Activated CD4-positive, alpha-beta T cell treated with anti-CD3 and anti-CD28 coated beads, Interleukin-2, amount 50 U/mL, for 4 hours (primary cell): Measurements from ENCODE around the gene PRCD.
"Not testable (repeated sequence)": the region's sequence is repeated elsewhere in the genome, so short reads cannot be mapped to it uniquely, and the experiment has no call there.

Experiments used
- DNase-seq, 2 experiments: peaks; one replicate each; pipeline ENCODE4 v3.0.0-alpha.2; 2020

Gene PRCD

DNA sequence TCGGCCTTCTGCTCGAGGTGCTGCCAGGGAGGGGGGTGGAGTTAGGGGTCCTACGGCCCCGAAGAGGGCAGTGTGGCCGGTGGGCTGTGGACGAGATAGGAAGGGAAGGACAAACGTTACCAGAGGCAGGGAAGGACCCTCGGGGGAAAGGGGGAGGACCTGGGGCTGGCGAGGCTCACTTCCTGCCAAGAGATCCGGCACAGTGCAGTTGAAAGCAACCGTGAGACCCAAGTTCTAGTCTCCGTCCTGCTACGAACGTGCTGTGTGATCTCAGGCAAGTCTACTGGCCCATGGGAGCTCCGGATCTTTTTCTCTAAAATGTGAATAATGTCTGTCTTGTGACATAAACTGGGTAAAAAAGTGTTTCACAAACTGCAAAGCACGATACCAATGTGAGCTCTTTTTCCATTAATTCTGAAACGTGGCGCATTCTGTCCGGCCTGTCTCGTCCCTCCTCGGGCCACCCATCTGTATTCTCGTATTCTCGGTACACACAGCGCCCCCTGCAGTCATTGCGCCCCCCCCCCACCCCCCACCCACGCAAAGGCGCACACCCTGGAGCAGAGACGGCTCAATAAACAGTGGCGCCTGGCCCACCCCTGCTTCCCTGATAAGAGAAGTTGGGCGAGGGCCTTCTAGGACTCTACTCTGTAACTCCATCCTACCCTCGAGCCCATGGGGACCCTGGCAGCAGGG, 11.2 kb upstream of the PRCD start:
- DNase-seq = no peak

DNA sequence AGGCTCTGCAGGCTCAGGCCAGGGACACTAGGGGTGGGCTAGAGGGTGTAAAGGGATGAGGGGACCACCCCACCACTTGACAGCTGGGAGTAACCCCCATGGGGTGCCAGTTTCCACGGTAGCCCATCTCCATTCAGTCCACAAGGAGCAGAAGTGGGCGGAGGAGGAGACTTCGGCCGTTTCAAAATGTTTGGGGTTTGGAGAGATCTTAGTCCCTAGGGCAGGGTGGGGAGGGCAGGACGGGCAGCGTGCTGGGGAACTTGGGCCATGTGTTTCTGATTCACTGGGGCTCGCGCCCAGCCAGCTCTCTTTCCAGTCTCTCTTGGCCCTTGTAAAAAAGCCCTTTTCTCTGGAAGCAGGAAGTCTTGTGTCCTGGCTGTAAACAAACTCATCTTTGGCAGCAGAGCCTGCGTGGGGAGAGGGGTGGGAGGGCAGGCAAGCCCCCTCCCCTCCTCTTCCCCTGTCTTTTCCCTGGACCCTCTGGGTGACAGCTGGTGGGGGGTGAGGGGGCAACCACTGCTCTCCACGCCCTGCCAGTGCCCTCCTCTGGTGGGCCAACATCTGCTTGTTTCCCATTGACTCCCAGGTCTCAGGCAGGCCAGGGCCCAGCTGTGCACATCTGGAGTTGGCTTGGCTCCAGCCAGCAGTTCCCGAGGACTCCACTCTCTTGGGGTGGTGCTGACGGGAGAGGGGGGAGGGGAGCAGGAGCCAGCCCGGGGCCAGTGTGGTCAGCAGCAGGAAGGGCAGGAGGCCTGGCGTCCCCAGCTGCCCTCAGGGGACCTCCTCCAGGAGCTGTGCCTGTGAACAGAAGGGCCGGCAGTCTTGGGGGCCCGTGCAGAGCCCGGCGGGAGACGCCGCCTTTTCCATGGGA, 10.4 kb upstream of the PRCD start:
- no peak for DNase-seq

DNA sequence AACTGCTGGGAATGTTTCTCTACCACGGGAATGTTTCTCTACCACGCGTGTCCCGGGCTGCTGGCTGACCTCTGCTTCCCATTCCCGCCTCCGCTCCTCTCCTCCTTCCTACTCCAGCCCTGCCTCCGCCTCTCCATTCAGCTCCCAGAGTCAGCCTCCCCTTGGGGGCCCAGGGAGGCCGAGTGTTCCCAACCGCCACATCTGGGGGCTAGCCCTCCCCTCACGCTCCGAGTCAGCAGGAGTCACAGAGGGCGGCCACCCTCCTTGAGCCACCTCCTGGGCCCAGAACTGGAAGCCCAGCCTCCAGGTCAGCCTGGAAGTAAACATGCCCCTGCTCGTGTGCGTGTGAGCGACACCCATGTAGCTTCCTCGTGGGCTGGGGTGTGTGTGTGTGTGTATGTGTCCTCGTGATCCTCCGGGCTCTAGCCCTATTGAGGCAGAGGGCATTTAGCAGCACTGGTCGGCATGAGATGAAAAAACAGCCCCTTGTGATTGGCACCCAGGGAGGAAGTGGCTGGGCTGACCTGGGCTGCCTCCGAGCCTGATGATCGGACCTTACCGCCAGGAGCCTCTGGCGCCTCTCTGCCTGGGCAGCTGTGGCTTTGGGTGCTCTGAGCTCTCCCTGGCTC, 9.6 kb upstream of the PRCD start:
- no peak for DNase-seq

DNA sequence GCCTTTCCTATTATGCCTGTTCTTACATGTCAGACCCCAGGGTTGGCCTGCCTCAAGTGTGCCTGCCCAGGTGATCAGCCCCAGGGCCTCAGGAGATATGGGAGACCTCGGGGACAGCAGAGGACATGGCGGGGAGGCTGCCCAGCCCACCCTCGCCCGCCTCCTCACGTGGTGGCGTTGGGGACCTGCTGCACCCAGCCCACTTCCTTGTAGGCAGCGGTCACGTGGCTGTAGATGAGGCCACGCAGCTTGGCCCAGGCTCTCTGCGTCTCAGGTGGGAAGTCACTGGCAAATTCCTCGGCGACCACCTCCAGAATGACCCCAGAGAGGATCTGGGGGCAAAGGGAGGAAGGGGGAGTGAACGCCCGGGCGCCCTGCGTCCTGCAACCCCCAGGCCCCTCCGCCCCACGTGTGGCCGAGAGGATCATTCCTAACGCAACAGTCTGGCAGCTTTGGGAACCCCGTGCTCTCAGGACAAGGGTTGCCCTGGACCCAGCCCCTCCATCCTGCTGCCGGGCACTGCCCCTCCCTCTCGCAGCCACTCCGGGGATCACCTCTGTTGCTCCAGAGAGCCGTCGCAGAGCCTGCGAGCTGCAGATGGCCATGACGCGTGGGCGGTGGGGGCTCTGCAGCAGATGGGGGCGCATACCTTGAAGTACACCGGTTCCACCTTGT, 8.9 kb upstream of the PRCD start:
- no peak for DNase-seq

DNA sequence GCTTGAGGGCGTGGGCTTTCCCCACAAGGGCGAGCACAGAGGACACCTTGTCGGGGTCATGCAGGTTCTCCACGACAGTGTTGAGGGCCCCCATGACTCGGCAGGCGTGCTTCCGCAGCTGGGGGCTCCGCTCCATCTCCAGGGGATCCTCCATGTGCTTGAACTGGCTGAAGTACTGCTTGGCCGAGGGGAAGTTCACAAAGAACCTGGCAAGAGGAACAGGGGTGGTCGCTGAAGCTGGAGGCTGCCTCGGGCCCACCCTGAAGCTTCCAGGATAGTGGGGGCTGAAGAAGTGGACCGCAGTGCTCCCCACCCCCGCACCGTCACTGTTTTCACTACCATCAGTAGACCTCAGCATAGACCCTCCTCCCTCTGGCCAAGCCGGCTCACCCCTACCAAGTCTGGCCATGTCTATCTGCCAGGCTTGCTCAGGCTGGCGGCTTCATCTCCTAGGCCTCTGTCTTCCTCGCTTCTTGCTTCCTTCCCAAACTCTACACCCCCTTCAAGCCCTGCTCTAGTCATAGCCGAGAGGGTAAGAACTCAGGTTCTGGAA, 8.3 kb upstream of the PRCD start:
- DNase-seq = no peak

DNA sequence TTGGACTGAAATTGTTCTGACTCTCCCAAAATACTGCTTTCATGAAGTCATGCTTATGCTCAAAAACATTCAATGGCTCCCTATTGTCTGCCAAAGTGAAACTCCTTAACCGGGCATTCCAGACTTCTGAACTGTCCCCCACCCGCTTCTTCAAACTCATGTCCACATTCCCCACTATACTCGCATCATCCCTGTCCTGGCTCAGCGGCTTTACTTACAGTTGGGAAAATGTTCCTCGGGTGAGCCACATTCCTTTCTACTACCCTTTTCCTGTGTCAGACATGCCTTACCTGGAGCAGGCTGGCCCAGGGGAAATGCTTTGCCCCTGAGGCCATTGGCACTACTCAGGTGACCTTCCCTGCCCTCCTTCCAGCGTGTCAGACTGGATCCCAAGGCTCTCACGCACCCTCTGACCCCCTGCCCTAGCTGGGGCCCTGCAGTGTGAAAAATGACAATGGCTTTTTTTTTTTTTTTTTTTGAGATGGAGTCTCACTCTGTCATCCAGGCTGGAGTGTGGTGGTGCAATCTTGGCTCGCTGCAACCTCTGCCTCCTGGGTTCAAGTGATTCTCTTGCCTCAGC, 7.7 kb upstream of the PRCD start:
- no peak for DNase-seq

DNA sequence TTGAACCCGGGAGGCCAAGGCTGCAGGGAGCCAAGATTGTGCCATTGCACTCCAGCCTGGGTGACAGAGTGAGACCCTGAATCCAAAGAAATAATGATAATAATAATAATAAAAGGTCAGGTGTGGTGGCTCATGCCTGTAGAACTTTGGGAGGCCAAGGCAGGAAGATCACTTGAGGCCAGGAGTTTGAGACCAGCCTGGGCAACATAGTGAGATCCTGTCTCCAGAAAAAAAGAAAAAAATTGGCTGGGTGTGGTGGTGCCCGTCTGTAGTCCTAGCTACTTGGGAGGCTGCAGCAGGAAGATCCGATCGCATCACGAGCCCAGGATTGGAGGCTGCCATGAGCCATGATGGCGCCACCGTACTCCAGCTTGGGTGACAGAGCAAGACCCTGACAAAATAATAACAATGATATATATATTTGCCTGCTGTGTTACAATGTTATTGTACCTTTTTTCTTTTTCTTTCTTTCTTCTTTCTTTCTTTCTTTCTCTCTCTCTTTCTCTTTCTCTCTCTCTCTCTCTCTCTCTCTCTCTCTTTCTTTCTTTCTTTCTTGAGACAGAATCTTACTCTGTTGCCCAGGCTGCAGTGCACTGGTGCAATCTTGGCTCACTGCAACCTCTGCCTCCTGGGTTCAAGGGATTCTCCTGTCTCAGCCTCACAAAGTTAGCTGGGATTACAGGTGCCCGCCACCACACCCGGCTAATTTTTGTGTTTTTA, 6.0 kb upstream of the PRCD start:
- DNase-seq = not testable (repeated sequence)

DNA sequence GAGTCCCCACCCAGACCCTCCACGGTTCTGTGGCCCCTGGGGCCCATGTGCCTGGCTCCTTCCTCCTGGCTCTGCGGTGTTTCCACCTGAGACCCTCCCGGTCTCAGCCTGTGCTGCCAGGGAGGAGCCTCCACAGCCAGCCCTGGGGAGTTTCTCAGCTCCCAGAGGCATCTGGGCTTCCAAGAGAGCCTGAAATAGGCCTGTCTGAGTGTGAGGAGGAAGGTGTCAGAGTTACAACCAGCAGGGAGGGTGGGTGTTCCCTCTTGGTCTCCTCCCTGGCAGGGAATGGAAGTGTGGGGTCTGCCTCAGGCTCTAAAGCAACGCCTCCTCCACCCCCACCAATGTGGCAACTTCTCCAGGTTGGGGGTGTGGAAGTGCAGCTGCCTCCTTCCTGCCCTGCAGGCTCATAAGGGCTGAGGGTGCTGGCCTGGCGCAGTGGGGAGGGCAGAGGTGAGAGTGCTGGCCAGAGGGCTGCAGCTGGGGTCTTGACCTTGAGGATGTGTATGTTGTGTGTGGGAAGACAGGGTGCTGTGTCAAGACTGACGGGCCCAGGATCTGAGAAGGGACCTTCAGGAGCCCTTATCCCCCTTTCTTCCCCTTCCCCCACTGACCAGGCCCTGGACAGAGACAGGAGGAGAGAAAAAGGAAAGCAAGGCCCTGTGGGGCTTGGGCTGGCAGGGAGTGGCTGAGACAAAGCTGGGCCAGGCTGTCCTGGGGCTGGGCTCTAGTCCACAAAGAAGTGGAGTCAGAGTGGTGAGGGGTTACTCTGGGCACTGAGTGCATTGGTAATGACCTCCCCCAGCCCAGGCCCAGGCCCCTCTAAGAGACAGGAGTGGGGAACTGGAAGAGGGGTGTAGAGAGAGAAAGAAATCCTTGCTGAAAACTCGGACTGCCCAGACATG, 4.8 kb upstream of the PRCD start:
- no peak for DNase-seq

DNA sequence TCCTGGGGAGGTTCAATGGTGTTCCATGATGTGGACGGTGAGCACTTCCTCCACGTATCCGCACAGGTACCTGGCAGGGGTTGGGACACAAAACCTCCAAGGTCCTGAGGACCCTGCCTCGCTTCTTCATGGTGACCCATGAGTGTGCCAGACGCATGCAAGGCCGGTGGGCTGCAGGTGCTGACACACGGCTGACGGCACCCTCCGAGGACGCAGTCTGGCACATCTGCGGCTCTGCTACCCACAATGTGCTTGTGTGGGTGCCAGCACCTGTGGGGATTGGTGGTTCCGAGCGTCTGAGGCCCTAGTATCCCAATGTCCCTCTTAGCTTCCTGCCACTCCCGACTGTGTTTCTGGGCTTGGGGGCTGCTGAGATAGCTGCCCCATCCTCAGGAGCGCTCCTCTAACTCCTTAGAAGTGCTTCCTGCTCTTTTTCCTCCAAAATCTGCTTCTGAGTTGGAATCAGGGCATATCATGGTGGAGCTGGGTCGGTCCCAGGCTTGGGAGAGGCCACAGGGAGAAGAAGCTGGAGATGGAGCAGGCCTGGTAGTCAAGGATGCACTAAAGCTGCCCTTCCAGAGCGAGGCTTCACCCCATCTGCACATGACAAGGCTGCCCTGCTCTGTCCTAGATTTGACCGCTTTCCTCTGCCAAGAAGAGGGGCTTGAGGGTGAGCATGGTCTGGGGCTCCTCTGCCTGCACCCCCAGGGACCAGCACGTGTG, 3.9 kb upstream of the PRCD start:
- no peak for DNase-seq

DNA sequence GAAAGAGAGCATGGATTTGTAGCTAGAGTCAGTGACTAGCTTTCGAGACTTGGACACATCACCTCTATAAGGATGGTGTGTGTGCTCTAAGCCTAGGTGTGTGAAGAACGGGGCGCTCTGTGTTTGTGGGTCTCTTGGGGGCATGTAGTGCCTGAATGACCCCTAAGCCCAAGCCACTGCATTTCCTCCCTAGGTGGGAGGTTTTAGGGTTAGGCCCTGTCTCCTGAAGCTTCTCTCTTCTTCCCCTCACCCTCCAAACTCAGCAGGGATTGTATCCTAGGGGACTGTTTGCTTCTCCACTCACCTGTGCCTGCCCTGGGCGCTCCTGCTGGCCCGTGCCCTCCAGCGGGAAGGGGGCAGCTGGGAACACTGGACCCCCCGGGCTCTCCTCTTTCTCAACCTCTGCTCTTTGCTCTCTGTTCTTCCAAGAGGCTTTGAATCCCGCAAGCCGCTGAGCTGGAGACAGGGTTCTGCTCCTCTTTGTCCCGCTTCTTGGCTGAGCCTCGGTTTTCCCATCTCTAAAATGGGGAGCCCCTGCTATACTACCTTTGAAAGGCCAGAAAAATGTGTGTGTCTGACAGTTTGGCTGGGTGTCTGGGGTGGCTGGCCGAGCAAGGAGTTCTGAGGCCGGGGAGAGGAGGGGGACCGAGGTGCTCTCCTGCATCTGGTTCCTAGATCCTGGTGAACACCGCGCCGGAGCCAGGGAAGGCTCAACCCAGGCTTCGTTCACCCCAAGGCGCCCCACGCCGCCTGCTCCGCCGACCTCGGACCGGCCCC, 3.1 kb upstream of the PRCD start:
- DNase-seq = no peak

DNA sequence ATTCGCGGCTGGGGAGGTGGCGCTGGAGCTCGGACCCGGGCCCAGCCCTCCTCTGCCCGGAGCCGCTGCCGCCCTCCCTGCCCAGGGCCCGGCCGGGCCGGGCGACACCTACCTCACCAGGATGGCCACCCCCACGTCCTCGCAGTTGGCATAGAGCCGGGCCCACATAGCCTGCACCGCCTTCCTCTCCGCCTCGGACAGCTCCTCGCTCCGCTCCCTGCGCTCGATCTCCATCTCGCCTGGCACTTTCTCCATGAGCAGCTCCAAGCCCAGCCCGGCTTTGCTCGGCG, 2.6 kb upstream of the PRCD start:
- DNase-seq = no peak

DNA sequence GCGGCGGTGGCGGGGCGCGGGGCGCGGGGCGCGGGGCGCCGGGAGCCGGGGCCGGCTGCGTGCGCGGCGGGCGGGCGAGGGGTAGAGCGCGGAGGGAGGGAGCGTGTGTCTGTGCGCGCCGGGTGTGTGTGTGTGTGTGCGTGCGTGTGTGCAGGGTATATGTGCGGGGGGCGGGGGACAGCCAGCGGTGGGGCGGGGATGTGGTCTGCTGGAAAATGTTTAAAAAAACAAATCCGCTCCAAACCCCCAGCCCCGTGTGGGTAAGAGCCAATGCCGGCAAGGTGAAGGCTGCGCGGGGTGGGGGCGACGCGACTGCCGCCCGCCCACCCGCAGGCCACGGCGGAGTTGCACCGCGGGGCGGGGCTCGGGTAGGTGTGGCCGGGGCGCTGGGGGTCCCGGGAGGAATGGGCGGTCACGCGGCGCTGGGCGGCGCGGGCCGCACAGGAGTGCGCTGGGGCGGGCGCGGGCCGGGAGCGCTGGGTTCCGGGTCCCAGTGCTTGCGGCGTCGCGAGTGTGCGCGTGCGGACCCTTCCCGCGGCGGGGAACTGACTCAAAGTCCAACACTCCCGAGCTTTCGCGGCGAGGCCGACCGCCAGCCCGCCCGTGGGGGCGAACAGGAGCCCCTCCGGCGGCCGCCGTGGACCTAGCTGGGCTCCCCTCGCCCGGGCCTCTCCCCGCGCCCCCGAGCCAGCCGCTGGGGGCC, 2.1 kb upstream of the PRCD start, which contains the start of gene CYGB:
TSS of gene CYGB (minus strand) at position 132 of the 703 bp plus-strand sequence. CDS start 167 bp downstream, outside the sequence.
- no peak for DNase-seq

DNA sequence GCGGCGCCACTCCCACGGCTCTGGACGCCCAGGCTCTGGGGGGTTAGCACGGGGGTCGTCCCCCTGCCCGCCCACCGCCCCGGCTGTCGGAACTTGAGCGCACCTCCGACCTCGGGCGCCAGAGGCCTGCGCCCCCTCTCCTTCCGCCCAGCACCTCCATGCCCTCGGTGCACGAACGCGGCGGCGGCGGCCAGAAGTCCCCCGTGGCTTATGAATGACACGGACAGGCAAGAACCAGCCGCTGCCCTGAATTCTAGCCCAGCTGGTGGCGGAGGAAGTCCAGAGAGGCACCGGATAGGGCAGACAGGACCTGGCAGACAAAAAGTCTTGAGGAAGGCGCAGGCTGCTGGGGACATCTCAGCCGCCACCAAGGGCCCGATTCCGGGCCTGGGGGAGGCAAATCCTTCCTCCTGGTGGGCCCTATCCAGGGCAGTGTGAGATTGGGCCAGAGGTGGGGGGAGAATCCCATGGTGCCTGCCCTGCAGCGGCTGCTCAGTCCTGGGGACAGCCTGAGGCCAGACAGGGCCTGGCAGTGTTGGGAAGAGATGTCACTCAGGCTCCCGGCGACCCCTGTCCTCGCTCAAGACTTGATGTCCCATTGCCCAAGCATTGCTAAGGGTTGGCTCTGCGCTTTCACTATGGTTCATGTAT, 1.4 kb upstream of the PRCD start:
- no peak for DNase-seq

DNA sequence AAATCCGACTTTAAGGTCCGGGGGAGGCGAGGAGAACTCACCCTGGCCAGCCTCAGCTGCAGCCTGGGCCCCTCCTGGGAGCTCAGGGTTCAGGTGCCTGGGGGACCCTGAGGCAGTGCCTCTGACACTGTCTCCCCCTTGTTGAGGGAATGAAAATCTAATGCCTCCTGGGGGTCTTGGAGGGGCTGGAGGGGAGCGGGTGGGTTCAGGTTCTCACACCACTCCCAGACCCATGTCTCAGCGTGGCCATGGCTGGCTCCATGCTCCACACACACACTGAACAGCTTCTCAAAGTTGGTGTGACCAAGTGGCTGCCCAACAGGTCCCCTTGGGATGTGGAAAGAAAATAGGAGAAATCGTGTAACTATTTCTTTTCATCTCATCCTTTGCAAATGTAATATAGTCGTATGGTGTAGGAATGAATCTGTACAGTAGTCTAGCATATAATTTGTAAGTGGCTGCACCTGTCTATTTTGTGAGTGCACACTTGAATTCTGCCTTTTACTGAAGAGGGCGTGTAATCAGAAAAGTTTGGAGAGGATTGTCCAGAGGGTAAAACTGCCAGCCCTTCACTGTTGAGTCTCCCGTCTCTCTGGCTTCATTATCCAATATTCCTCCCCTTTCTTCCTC, 788 bp upstream of the PRCD start:
- DNase-seq = no peak

DNA sequence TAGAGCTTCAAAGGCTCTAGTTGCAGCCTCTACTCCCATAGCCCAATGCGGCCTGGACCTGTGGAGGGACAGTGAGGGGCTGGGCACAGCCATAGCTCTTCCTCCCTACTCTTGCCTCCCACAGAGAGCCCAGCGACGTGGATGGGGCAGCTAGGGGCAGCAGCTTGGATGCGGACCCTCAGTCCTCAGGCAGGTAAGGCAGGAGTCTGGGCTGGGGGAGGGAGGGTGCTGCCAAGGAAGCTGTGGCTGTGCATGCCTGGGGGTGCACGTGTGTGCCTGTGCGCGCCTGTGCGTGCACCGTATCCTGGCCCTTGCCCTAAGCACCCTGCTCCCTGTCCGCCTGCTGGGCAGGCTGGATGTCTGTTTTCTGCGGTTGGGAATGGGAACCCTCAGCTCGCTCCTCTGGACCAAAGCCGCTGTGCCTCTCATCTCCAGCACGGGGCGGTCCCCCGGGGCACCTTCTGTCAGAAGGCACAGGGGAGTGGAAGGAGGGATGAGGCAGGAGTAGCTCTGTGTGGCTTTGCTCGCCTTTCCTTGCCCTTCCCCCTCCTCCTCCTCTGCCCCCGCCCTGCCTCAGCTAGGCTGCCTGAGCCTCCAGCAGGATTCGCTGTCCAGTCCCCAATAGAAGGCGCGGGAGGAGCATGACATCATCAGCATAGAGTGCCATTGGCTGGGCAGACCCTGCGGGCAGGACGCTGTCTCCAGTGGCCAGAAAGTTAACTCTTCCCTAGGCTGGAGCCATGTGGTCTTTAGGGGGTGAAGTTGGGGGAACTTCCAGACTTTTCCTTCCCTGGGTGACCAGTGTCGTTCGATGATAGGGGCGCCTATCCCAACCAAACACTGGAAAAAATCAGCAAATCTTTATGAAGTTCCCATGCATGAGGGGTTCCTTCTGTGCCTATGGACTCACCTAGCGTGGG, 797 bp downstream of the PRCD start:
- no peak for DNase-seq

DNA sequence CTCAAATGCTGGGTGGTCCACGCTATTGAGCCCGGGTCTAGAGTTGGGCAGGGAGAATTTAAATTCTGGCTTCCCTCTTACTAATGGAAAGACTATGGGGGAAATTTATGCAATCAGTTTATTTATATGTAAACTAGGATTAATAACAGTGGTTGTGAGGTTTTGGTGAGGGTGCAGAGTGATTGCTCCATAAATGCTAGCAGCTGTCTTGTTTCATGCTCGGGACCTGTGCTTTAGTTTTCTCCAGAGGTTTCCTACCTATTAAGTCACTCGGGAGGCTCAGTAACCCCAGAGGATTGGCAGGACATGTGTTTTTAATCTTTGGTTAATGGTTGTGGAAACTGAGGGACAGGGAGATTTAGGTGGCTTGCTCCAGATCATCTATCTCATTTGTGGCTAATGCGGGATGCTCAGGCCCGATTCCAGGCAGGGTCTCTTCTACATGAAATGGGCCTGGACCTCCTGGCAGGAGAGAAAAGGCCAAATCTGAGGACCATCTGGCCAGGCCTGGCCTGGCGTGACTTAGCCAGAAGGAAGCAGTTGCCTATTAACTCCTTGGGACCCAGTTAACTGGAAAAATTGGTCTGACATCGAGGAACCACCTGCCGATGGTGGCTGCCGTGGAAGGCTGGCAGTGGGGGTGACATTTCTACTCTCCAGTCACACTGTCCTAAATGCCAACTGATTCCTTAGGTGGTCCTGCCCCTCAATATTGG, 2.1 kb downstream of the PRCD start:
- no peak for DNase-seq
